HepG2 (cell line): Measurements from ENCODE around the gene MCC. TPM values are rescaled to one million over a fixed set of nuclear protein-coding genes. Genes with fewer than 3 reads are reported as not detected.

ENCODE experiments used
- ATAC-seq: fragments of 200-7000 bp; cut with Tn5 transposase; 3 replicates; pipeline ENCODE4 v1.9.1; 2020; ENCODE audit warnings: mild to moderate bottlenecking, moderate library complexity
- BruUV-seq: library from RNA; stranded (reverse); fragments of 400-500 nt; replicated peaks from 2 replicates; lab custom pipeline; 2021; lab: Mats Ljungman, UMichigan
- CTCF ChIA-PET: fragments of 300-600 bp; formaldehyde crosslinking; extraction: SDS; loops from one replicate; lab custom pipeline; 2021; ENCODE audit warnings: low total read pairs, inconsistent platforms, low intra/inter-chr PET ratio; lab: Yijun Ruan, JAX
- POLR2A ChIA-PET: fragments of 350-600 bp; sonication (Branson Sonifier 250); formaldehyde crosslinking; loops from one replicate; lab custom pipeline; 2020; ENCODE audit warnings: antibody characterized with exemption, inconsistent platforms; lab: Yijun Ruan, JAX
- DNase-seq: peaks from one replicate; pipeline ENCODE4 v3.0.0-alpha.2; 2015; ENCODE audit warnings: low spot score
- FAIRE-seq: peaks from 3 replicates; lab custom pipeline; 2011; peaks lifted over from hg19 to GRCh38; lab: Jason Lieb, UNC
- H2AFZ ChIP-seq: one replicate; pipeline ENCODE4 v1.6.1; 2011; ENCODE audit warnings: low read length, inconsistent platforms
- H3K27ac ChIP-seq: fragments of 300-600 bp; 3 replicates; pipeline ENCODE4 v1.8.0; 2011; ENCODE audit warnings: mixed run types, mild to moderate bottlenecking, mixed read lengths, low read length, inconsistent platforms; ENCODE audit not compliant: insufficient read depth; ENCODE audit errors: extremely low read length
- H3K27me3 ChIP-seq, 2 experiments: fragments of 200-600 bp in 1 of 2; 2 replicates in 1 of 2; 3 replicates in 1 of 2; pipeline versions ENCODE4 v1.6.0 to v1.8.0; 2011; ENCODE audit warnings: low read length in 2 of 2, mild to moderate bottlenecking in 2 of 2, moderate library complexity in 2 of 2, inconsistent platforms in 1 of 2; ENCODE audit not compliant: insufficient read depth in 2 of 2, control insufficient read depth in 1 of 2
- H3K36me3 ChIP-seq, 2 experiments: fragments of 200-600 bp in 1 of 2; replicated peaks in 1 of 2; 2 replicates in 1 of 2; 3 replicates in 1 of 2; pipeline versions ENCODE4 v1.5.1 to v1.8.0; 2011; ENCODE audit warnings: low read length in 2 of 2, inconsistent platforms in 1 of 2; ENCODE audit not compliant: insufficient read depth in 2 of 2, control insufficient read depth in 1 of 2
- H3K4me1 ChIP-seq: 2 replicates; pipeline ENCODE4 v1.5.1; 2012; ENCODE audit warnings: low read length, inconsistent platforms; ENCODE audit not compliant: insufficient read depth
- H3K4me2 ChIP-seq: 2 replicates; pipeline ENCODE4 v1.6.0; 2011; ENCODE audit warnings: low read depth, low read length, inconsistent platforms
- H3K4me3 ChIP-seq, 3 experiments: fragments of 200-600 bp in 1 of 3; sonication (generic), shearing (Covaris generic) in 1 of 3; replicated peaks in 1 of 3; 2 replicates each; pipeline ENCODE4 v1.5.1; 2011 to 2016; ENCODE audit warnings: low read length in 3 of 3, inconsistent platforms in 2 of 3, low read depth in 2 of 3, mild to moderate bottlenecking in 2 of 3, control low read depth in 1 of 3, mixed read lengths in 1 of 3; ENCODE audit not compliant: insufficient read depth in 1 of 3
- H3K79me2 ChIP-seq: one replicate; pipeline ENCODE4 v1.6.1; 2011; ENCODE audit warnings: low read length, inconsistent platforms; ENCODE audit not compliant: insufficient read depth
- H3K9ac ChIP-seq: 2 replicates; pipeline ENCODE4 v1.6.0; 2011; ENCODE audit warnings: mild to moderate bottlenecking, low read depth, low read length, inconsistent platforms; ENCODE audit not compliant: insufficient read depth
- H3K9me3 ChIP-seq: 2 replicates; pipeline ENCODE4 v1.5.1; 2012; ENCODE audit warnings: mild to moderate bottlenecking, low read length
- H4K20me1 ChIP-seq: 2 replicates; pipeline ENCODE4 v1.6.0; 2011; ENCODE audit warnings: inconsistent platforms, mild to moderate bottlenecking, low read length, moderate library complexity; ENCODE audit not compliant: insufficient read depth
- ETV6 ChIP-seq: sonication (generic); formaldehyde crosslinking; conservative IDR thresholded peaks from 2 replicates; pipeline ENCODE4 v1.4.0; 2020; ENCODE audit warnings: missing genetic modification reagents
- KMT2B ChIP-seq: IDR thresholded peaks from 2 replicates; pipeline ENCODE4 v1.6.1; 2016; ENCODE audit warnings: missing genetic modification reagents, missing compliant biosample characterization
- RERE ChIP-seq: IDR thresholded peaks from 2 replicates; pipeline ENCODE4 v1.6.1; 2016; ENCODE audit warnings: low read depth, missing genetic modification reagents, missing compliant biosample characterization
- SMC3 ChIP-seq: IDR thresholded peaks from 2 replicates; pipeline ENCODE4 v1.6.1; 2011; ENCODE audit warnings: low read length, improper control_type of control experiment
- SNAPC2 ChIP-seq: sonication (generic); formaldehyde crosslinking; IDR thresholded peaks from 2 replicates; pipeline ENCODE4 v1.8.1; 2022; ENCODE audit warnings: mild to moderate bottlenecking, missing genetic modification reagents
- SOX13 ChIP-seq, 3 experiments: fragments of 450-650 bp in 1 of 3; sonication (generic) in 1 of 3; formaldehyde crosslinking in 1 of 3; IDR thresholded peaks in 2 of 3; conservative IDR thresholded peaks in 1 of 3; 2 replicates each; pipeline versions ENCODE4 v1.5.0 to v1.6.1; 2016 to 2020; ENCODE audit warnings: antibody characterized with exemption in 1 of 3, mild to moderate bottlenecking in 1 of 3, missing compliant biosample characterization in 1 of 3, missing genetic modification reagents in 1 of 3, moderate library complexity in 1 of 3
- ZBED4 ChIP-seq: sonication (generic); formaldehyde crosslinking; IDR thresholded peaks from 2 replicates; pipeline ENCODE4 v1.4.0; 2020; ENCODE audit warnings: missing genetic modification reagents, borderline replicate concordance
- ZBTB2 ChIP-seq: sonication (generic); formaldehyde crosslinking; IDR thresholded peaks from 2 replicates; pipeline ENCODE4 v1.8.0; 2022; ENCODE audit warnings: low read depth, missing genetic modification reagents
- ZNF605 ChIP-seq: sonication (generic); formaldehyde crosslinking; IDR thresholded peaks from 2 replicates; pipeline ENCODE4 v1.8.0; 2022; ENCODE audit warnings: mild to moderate bottlenecking, missing genetic modification reagents
- ZNF766 ChIP-seq: sonication (generic); formaldehyde crosslinking; IDR thresholded peaks from 2 replicates; pipeline ENCODE4 v1.5.0; 2020; ENCODE audit warnings: missing genetic modification reagents, borderline replicate concordance
- WGBS: methylation state at CpG from one replicate; pipeline ENCODE4 v1.1.6; 2017; ENCODE audit warnings: low lambda C conversion rate; 5-methylcytosine and 5-hydroxymethylcytosine counted together
- in situ Hi-C: cut with HindIII; loops from 2 replicates; pipeline ENCODE4 v1.10.0; 2017; ENCODE audit warnings: low pct_unique_long_range_greater_than_20kb; ENCODE audit not compliant: extremely low pct_ligation_motif_present
- intact Hi-C: fragments of 100-400 bp; cut with micrococcal nuclease; formaldehyde crosslinking; loops from one replicate; pipeline ENCODE4 v1.10.0; 2022; ENCODE audit not compliant: unreplicated experiment
- polyA plus RNA-seq, 8 experiments: library from polyadenylated mRNA; depleted of rRNA in 3 of 8; stranded (reverse) in 7 of 8; unstranded in 1 of 8; fragments of >200 nt; fragmentation: Illumina TruSeq in 4 of 8; extraction: Trizol in 4 of 8; gene quantifications; 2 replicates each; pipeline versions ENCODE4 v1.2.1 to v1.2.3, GENCODE V29; 2011 to 2016; ENCODE audit warnings: low read depth in 4 of 8, missing spikeins in 1 of 8, mixed read lengths in 1 of 8; ENCODE audit not compliant: insufficient read depth in 1 of 8
- total RNA-seq, 5 experiments: library from RNA; depleted of rRNA; stranded (reverse); fragments of >200 nt; fragmentation: Illumina TruSeq; extraction: Trizol; gene quantifications; 2 replicates each; pipeline ENCODE4 v1.2.3, GENCODE V29; 2016; ENCODE audit warnings: low read depth in 1 of 5
- TF ChIP-seq, protein P1 (sequence below): IDR thresholded peaks from 2 replicates; pipeline ENCODE4 v1.6.1; 2016

Gene MCC
- total and polyA plus RNA-seq, 2 of the 13 experiments (the other 11 are each of a cell fraction or from before 2014, with no cell fraction given) = 0.55 to 2.4 TPM

GRCh38 chr5:113142186-113142585 lies 346.1 kb downstream of the MCC start:
- no peaks in the 10 kb centered on the region for H3K79me2 ChIP-seq
- no peaks in the 10 kb centered on the region for H3K36me3 ChIP-seq
- H3K4me1 ChIP-seq = no peaks in the 10 kb centered on the region
- H3K9ac ChIP-seq = no peak overlapping the region
- H3K4me2 ChIP-seq = no peak overlapping the region
- no peak overlapping the region for H3K27ac ChIP-seq
- H3K4me3 ChIP-seq = no peak overlapping the region
- 81% methylated on average over 4 of the region's 4 CpGs for WGBS
- no TSS peak for BruUV-seq
- ChIA-PET CTCF (no interaction called here), POLR2A (no interaction called here)
- H2AFZ ChIP-seq = no peak overlapping the region
- FAIRE-seq (no peak), ATAC-seq (no peak), DNase-seq (no peak)
- H4K20me1 ChIP-seq = no peaks in the 10 kb centered on the region
- H3K27me3 ChIP-seq = no peaks in the 10 kb centered on the region
- in situ Hi-C loops = no loop called here
- intact Hi-C loops = no loop called here
- no peaks in the 10 kb centered on the region for H3K9me3 ChIP-seq
- TF ChIP-seq ZBTB2 (CRISPR knock-in tag) (no peak), ZNF766 (CRISPR knock-in tag) (no peak), RERE (CRISPR knock-in tag) (no peak), ZBED4 (CRISPR knock-in tag) (no peak), ZNF605 (CRISPR knock-in tag) (no peak), SNAPC2 (no peak), KMT2B (CRISPR knock-in tag) (no peak), SMC3 (no peak), SOX13 (IDR thresholded peaks at IDR 0.05) (no peak), SOX13 (CRISPR knock-in tag; conservative IDR thresholded peaks at IDR 0.05 in 1 of 2, IDR thresholded peaks at IDR 0.05 in 1 of 2) (no peak), ETV6 (CRISPR knock-in tag) (no peak)
- TF ChIP-seq, protein P1, sequence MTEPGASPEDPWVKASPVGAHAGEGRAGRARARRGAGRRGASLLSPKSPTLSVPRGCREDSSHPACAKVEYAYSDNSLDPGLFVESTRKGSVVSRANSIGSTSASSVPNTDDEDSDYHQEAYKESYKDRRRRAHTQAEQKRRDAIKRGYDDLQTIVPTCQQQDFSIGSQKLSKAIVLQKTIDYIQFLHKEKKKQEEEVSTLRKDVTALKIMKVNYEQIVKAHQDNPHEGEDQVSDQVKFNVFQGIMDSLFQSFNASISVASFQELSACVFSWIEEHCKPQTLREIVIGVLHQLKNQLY (CRISPR knock-in tag) = no peak
